Neural progenitor cell (in vitro differentiated cells): Measurements from ENCODE around the gene SEPTIN2.

ENCODE experiments used
- CTCF ChIP-seq: fragments of 200-600 bp; sonication (generic); IDR thresholded peaks from 2 replicates; pipeline ENCODE4 v1.5.1; 2017; ENCODE audit warnings: antibody characterized with exemption, mild to moderate bottlenecking
- EZH2 ChIP-seq: fragments of 200-600 bp; sonication (generic); IDR thresholded peaks from 2 replicates; pipeline ENCODE4 v1.6.1; 2017; ENCODE audit warnings: antibody characterized with exemption, mild to moderate bottlenecking, moderate library complexity
- EZH2phosphoT487 ChIP-seq: fragments of 200-600 bp; sonication (generic); IDR thresholded peaks from 2 replicates; pipeline ENCODE4 v1.6.1; 2017; ENCODE audit warnings: antibody characterized with exemption

GRCh38 chr2:241375300-241375699 is 59.6 kb downstream of the SEPTIN2 start:
- TF ChIP-seq EZH2 (no peak), CTCF (no peak), EZH2phosphoT487 (no peak)
